Activated T-helper 1 cell treated with Interleukin-2 at 50 U/mL for 16 hours (primary cell): Measurements from ENCODE around the gene ARHGEF37.
"Not testable (repeated sequence)": the region's sequence is repeated elsewhere in the genome, so short reads cannot be mapped to it uniquely, and the experiment has no call there.

Experiments used
- DNase-seq: peaks from one replicate; pipeline ENCODE4 v3.0.0-alpha.2; 2020; ENCODE audit warnings: low read depth

ARHGEF37 gene

DNA sequence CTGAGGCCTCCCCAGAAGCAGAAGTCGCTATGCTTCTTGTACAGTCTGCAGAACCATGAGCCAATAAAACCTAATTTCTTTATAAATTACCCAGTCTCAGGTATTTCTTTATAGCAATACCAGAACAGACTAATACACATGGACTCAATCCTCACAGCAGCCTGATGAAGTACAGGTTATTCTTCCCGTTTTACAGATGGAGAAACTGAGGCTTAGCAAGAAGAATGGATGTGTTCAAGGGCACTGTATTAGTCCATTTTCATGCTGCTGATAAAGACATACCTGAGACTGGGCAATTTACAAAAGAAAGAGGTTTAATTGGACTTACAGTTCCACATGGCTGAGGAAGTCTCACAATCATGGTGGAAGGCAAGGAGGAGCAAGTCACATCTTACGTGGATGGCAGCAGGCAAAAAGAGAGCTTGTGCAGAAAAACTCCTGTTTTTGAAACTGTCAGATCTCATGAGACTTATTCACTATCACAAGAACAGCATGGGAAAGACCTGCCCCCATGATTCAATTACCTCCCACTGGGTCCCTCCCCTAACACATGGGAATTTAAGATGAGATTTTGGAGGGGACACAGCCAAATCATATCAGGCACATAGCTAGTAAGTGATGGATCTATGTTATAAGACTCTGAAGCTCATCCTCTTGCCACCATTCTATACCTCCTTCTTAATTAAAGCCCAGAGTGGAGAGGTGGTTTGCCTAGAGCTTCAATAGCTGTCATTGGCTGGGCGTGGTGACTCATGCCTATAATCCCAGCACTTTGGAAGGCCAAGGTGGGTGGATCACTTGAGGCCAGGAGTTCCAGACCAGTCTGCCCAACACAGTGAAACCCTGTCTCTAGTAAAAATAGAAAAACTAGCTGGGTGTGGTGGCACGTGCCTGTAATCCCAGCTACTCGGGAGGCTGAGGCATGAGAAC is 67.4 kb downstream of the ARHGEF37 start:
- not testable (repeated sequence) for DNase-seq

DNA sequence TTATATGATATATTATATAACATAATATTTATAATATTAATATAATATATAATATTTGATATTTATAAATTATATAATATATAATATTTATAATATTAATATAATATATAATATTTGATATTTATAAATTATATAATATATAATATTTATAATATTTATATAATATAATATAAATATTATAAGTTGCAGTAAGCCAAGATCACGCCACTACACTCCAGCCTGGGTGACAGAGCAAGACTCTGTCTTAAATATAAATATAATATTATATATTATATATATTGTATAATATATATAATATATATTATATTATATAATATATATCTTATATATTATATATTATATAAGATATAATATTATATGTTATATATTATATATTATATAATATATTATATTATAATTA is 68.4 kb downstream of the ARHGEF37 start:
- DNase-seq, result not testable (repeated sequence)

DNA sequence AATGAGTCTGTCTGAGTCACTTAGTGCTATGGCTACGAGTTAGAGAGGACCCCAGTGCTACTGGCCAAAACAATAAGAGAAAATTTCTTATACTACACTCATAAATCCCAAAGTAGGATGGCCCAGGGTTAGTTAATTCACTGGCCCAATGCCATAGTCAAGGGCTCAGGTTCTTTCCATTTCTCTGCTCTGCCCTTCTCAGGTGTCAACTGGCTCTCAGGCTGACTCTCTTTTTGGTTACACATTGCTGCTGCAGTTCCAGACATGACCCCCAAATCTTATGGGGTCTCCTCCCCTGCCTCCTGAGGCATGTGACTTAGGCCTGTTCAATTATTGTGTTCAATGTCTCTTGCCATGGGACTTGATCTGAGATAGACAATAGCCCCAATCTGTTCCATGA is 70.4 kb downstream of the ARHGEF37 start:
- DNase-seq, result no peak

DNA sequence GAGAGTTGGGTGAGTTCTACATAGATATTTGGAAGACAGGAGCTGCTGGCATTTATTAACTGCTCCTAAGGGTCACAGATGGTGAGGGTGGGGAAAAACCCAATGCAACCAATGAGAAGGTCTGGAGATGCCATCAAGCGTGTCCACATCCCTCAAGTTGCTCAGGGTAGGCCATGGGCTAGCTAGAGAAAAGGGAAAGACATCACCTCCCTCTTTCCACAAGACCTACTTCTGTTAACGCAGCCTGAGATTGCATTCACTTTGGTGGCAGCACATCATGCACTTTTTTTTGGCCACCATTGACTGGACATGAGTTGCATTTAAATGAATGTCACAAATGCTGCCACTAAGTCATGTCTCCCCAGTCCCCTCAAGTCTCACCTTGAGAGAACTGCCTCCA is 71.4 kb downstream of the ARHGEF37 start:
- DNase-seq, result no peak

DNA sequence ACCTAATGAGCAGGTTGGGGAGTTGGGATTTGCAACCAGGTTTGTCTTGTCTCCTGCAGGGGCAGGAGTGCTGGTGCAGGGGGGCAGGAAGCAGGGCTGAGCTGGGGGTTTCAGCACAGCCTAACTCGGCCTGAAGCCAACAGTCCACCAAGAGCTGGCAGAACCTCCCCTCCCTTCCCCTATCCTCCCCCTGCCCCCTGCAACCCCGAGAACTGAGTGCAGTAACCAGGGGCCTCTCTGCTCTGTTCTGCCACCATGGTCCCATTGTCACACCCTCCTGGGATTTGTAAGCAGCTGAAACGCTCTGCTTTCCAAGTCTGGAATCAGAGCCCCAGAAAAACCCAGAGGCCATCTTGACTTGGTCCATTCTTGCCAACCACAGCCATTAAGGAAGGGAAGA is 72.9 kb downstream of the ARHGEF37 start:
- DNase-seq, result no peak

DNA sequence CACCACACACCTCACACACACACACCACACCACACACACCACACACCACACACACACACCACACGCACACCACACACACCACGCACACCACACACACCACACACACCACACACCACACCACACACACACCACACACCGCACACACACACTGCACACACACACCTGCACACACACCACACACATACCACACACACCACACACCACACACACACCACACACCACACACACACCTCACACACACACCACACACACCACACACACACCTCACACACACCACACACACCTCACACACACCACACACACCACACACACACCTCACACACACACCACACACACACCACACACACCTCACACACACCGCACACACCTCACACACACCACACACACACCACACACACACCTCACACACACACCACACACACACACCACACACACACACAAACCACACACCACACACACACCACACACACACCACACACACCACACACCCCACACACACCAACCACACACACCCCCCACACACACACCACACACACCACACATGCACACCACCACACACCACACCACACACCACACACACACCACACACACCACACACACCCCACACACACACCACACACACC is 73.7 kb downstream of the ARHGEF37 start:
- no peak for DNase-seq

DNA sequence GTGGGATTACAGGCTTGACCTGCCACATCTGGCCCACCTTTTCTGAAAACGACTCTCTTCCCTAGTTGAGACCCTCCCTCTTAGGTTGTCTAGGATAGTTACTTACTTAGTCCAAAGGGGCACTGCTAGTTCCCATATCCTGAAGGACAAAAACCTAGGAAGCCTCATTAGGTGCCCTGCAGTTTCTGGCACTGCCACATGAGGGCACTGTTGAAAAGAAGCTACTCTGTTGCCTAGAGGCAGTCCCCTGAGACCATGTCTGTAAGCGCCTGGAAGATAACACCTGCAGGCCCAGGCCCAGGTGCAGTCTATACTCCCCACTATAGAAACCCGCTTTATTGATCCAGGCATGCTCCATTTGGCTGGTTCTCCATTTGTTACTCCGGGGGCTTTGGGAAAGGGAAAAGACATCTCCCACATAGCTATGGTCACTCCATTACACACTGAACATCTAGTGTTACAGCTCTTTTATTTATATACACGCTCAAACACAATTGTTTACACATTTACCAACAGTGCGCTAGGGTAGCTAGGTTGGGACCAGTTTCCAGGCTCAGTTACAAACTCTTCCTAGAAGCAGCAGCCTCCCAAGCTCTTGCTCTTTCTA is 75.4 kb downstream of the ARHGEF37 start:
- no peak for DNase-seq

DNA sequence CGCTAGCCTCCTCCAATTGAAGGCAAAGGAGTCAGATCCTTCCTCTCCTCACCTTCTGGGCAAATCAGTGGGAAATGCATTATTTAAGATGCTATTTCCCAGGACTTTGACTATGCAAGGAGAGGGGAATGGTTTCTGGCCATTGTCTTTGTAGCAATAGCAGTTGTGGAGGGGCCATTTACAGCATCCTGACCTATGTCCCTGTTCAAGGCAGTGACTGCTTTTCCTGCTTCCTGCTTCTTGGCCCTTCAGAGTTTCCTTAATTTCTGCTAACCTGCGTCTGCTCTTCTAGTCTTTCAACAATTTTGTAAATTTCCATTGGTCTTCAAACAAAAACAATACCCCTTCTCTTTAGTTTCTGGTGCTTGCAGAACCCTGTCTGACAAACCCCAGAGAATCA is 76.0 kb downstream of the ARHGEF37 start:
- no peak for DNase-seq

DNA sequence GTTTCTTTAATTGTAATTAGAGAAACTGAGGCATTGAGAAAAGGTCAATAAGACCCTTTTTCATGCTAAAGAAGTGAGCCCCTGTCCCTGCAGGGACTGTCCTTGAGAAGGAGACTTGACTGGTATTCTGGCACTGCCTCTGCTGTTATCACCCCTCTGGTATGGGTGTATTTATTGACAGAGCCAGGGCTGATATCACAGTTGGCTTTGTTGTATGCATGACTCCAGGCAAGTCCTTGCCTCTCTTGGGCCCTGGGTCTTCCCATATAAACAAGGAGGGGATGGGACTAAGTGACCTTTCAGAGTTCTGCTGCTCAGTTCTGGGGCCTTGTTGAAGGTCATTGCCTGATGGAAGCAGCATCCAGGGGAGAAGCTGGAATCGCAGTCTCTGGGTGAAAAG is 77.0 kb downstream of the ARHGEF37 start:
- DNase-seq, result no peak

DNA sequence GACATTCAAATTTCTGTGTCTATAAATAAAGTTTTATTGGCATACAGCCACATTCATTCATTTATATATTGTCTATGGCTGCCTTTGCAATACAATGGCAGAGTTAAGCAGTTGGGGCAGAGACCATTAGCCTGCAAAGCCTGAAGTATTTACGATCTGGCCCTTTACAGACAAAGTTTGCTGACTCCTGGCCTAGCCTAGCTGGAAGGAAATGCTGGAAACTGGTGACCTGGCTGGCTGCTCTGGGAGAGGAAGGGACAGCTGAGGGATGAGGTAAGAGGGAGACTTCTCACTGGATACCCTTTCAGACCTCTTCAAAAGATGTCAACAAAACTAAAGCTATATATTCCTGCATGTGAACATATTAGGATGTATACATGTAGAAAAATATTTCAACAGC is 82.8 kb downstream of the ARHGEF37 start:
- DNase-seq, result no peak

DNA sequence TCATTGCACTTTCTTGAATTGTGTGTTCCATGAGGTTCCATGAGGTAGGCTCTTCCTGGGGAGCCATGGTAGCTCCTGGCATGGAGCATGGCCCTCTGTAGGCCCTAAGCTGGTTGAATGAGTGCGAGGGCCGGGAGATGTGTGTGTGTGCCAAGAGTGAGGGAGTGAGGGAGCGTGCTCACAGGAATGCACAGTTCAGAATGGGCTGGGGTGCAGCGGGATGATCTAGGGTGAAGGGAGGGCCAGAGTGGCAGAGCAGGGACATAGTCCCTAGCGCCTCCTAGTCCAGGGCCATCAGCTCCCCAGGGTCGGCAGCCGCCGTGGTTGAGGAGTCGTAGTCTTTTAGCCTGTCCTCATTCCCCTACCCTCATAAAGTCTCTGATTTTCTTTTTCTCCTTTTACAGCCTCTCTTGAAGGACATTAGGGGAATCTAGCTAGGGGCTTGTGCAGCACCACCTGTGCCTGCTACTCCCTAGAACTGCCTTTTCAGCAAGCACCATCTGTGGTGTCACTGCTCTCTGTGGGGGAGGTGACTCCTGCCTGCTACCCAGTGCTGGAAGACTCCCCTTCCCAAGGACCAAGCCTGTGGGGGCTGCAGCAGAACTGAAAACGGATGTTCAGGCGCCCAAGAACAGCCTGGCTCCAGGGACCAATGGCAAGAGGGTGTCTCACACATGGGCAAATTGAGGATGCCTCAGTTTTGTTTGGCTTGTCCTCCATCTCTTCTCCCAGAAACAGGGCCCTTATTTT is 83.5 kb downstream of the ARHGEF37 start:
- DNase-seq, result no peak

DNA sequence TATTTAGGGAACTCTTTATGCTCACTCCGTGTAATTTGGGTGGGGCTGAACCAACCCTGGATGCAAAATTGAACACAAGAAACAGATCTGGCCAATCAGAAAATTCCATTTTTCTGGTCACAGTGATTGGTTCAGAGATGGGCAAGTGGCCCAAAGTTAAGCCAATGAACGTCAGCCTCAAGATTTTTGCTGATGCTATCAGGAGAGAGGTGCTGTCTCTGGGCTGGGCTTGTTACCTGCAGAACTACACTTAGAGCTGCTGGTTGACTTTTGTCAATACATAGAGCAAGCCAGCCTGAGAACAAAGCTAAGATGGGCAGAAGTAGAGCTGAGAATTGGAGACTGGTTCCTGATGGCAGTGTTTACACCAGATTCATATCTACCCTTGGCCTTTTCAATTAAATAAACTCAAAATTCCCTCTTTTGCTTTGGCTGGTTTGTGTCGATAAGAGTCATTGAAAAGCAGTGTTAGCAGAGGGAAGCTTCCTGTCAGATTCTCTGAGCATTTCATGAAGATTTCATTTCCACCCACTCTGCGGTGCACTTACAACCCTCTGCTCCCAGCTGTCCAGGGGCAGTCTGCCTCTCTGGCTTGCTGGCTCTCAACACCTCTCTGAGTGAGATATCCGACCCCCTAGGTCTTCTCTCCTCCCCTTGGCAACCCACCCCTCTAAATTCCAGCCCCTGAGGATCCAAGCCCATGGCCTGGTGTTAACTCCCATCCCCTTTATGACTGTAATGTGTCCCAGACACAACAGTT is 84.3 kb downstream of the ARHGEF37 start:
- no peak for DNase-seq

DNA sequence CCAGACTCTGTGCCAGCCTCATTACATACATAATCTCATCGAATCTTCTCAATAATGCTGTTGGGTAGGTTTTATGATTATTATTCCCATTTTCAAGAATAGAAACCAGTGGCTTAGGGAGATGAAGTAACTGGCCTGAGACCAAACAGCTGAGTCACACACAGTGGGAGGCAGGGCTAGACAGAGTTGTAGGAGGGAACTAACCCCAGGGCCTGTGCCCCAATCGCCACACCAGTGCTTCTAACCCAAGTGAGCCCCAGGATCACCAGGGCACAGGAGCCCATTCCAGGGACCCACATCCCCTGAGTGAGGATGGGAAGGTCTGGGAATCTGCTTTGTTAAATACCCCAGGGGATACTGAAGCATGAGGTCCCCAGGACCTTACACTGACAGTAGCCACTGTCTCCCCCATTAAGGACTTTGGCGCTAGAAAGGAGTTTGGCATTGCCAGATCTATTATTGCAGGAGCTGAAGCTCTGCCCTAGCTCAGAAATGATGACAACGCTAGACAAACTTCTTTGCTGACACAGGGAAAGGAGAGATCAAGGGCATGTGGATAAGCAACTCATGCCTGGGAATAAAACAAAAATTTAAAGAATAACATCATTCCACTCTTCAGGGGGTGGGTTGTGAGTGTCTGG is 85.0 kb downstream of the ARHGEF37 start:
- DNase-seq, result no peak

DNA sequence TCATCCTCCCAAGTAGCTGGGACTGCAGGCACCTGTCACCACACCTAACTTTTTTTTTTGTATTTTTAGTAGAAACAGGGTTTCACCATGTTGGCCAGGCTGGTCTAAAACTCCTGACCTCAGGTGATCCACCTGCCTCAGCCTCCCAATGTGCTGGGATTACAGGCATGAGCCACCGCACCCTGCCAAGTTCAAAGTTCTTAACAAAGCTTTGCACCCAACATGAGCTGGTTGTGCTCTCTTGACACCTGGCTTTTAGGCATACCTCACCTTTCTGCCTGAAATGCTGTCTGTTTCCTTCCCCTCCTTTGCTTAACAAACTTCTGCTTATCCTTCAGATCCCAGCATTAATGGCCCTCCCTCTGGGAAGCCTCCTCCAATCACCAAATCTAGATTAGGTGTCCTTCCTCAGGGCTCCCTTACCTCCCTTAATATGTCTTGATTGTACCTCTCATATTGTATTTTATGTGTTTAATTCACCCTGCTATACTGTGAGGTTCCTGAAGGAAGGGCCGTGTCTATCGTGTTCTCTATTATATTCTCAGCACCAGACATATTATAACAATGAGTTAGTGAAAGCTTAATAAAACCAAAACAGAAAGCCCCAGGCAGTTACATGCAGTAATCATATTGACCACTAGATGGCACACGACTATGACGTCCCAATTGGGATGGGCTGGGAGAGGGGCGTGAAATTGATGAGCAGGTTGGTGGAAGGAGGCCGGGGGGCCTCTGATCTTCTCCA is 86.0 kb downstream of the ARHGEF37 start:
- no peak for DNase-seq

DNA sequence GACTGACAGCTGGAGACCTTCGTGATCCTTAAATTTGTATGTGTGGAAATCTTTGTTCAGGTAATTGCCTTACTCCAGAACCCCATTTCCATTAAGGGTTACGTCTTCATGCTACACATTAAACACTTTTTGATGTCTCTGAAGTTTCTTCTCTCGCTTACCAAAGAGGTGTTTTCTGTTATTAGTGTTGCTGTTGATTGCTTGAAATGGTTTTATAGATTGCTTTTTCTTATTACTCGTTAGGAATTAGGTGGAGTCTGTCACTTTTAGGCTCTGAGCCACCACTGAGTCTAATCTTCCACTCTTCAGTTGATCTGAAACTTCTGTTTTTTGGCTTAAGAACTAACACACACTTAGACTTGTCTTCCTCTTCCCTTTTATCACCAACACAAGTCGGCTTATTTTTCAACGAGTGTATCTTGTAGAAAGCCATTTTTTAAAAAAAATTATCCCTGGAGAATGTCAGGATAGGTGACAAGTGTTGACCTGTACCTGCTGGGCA is 86.6 kb downstream of the ARHGEF37 start:
- no peak for DNase-seq

DNA sequence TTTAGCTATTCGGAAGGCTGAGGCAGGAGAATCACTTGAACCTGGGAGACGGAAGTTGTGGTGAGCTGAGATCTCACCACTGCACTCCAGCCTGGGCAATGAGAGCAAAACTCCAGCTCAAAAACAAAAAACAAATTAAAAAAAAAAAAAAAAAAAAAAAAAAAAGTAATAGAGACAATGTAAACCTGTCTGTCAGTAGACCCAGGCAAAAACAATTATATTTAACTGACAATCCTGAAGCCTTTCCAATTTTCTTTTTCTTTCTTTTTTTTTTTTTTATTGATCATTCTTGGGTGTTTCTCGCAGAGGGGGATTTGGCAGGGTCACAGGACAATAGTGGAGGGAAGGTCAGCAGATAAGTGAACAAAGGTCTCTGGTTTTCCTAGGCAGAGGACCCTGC is 88.0 kb downstream of the ARHGEF37 start:
- not testable (repeated sequence) for DNase-seq

DNA sequence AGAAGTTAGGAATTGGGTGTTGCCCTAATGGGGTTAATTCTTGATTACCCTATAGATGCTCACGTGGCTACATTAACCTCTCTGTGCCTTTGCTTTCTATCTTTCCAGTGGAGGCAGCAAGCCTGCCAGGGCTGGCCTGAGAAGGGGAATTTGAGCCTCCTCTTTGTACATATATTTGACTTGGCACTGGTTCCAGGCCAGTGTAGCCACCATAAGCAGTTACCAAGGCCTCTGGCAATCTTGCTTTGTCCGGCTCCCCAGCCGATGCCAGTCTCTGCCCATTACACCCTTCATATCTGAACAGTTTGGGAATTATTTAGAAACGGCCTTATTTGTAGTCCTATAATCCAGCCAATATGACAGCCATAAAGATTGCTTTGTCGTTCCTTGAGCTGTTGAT is 90.2 kb downstream of the ARHGEF37 start:
- DNase-seq, result no peak

DNA sequence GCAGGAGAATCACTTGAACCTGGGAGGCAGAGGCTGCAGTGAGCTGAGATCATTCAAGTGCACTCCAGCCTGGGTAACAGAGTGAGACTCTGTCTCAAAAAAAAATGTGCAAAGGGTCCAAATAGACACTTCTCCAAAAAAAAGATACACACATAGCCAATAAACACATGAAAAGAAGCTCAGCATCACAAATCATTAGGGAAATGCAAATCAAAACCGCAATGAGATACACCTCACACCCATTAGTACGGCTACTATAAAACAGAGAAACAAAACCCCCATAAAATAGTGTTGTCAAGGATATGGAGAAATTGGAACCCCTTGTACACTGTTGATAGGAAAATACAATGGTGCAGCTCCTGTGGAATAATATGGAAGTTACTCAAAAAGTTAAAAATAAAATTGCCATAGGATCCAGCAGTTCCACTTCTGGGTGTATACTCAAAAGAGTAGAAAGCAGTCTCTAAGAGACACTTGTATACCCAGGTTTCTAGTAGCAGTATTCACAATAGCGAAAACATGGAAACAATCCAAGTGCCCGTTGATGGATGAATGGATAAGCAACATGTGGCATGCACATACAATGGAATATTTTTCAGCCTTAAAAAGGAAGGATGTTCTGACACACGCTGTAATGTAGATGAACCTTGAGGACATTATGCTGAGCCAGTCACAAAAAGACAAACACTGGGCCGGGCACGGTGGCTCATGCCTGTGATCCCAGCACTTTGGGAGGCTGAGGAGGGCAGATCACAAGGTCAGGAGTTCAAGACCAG is 91.6 kb downstream of the ARHGEF37 start:
- DNase-seq, result no peak

DNA sequence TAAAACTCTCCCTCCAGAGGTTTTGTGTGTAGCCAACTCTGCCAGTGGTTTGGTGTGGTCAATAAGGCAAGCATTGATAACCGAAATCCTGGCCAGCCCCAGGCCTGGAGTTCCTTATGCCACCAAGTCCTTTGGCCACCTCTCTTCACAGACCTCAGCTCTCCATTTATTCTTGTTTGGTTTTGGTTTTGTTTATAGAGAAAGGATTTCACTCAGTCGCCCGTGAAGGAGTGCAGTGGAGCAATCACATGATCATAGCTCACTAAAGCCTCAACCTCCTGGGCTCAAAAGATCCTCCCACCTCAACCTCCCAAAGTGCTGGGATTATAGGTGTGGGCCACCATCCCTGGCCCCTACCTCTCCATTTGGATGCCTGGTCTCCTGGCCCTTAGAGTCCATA is 93.4 kb downstream of the ARHGEF37 start:
- no peak for DNase-seq
